ENCODE measurements around the gene AK6.

The AK6 gene

DNA sequence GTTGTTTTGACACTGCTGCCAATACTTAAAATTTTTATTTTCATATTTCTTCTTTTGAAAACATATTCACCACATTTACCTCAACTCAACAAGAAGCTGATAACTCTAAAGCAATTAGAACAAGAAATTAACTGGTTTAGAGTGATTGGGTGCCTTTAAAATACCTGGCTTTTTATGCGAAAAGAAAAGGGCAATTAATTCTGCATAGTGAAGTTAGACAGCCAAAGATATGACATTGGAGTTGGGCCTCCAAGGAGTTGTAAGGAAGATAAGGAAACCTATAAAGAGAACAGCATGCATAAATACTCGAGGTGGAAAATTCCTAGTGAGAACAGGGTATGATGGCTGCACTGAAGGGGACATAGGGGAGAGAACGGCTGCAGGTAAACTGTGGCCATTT is 9.6 kb downstream of the AK6 start:
- DNase-seq (ENCODE audit: extremely low read depth, insufficient read length) = no peak
- Histone ChIP-seq H3K36me3 (ENCODE audit: control insufficient read depth, insufficient read depth, low read length) (peaks cover 6% of the 10 kb centered on the region), H3K27me3 (replicated peaks; ENCODE audit: control insufficient read depth, insufficient read depth, low read length) (no peaks in the 10 kb centered on the region)

DNA sequence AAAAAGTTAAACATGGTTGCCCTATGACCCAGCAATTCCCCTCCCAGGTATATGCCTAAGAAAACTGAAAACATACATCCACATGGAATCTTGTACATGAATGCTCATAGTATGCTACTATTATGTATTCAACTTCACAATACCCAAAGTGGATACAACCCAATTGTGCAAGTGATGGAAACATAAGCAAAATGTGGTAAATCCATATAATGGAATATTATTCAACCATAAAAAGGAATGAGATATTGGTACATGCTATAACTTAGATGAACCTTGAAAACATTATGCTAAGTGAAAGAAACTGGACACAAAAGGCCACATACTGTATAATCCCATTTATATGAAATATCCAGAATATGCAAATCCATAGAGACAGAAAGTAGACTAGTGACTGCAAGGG is 18.7 kb downstream of the AK6 start:
- no peaks in the 10 kb centered on the region for H3K27me3 ChIP-seq (replicated peaks; ENCODE audit: control insufficient read depth, insufficient read depth, low read length)
- TF ChIP-seq, protein P1, sequence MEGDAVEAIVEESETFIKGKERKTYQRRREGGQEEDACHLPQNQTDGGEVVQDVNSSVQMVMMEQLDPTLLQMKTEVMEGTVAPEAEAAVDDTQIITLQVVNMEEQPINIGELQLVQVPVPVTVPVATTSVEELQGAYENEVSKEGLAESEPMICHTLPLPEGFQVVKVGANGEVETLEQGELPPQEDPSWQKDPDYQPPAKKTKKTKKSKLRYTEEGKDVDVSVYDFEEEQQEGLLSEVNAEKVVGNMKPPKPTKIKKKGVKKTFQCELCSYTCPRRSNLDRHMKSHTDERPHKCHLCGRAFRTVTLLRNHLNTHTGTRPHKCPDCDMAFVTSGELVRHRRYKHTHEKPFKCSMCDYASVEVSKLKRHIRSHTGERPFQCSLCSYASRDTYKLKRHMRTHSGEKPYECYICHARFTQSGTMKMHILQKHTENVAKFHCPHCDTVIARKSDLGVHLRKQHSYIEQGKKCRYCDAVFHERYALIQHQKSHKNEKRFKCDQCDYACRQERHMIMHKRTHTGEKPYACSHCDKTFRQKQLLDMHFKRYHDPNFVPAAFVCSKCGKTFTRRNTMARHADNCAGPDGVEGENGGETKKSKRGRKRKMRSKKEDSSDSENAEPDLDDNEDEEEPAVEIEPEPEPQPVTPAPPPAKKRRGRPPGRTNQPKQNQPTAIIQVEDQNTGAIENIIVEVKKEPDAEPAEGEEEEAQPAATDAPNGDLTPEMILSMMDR (IDR thresholded peaks at IDR 0.05; ENCODE audit: insufficient read depth, low read length, poor library complexity, severe bottlenecking) = no peak

More for the DNA sequence above, 9.6 kb downstream of the AK6 start:
- TF ChIP-seq, protein P1 (IDR thresholded peaks at IDR 0.05; ENCODE audit: insufficient read depth, low read length, poor library complexity, severe bottlenecking) = no peak
- no peak overlapping the region for H3K4me3 ChIP-seq (replicated peaks; ENCODE audit: low read depth, low read length)

DNA sequence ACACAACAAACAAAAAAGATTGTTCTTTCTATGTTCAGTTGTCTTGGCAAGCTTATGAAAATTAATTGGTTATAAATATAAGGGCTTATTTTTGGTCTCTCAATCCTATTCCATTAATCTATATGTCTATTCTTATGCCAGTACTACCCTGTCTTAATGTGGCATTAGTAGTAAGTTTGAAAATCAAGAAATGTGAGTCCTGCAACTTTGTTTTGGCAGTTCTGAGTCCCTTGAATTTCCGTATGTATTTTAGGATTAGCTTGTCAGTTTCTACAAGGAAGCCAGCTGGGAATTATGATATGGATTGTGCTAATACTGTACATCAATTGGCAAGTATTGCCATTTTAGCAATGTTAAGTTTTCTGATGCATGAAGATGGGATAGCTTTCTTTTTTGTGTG is 26.2 kb downstream of the AK6 start:
- Histone ChIP-seq H3K27me3 (replicated peaks; ENCODE audit: control insufficient read depth, insufficient read depth, low read length) (no peaks in the 10 kb centered on the region), H3K36me3 (ENCODE audit: control insufficient read depth, insufficient read depth, low read length) (no peaks in the 10 kb centered on the region), H3K4me3 (replicated peaks; ENCODE audit: low read depth, low read length) (no peak overlapping the region)
- DNase-seq (ENCODE audit: extremely low read depth, insufficient read length) = no peak
- TF ChIP-seq, protein P1 (IDR thresholded peaks at IDR 0.05; ENCODE audit: insufficient read depth, low read length, poor library complexity, severe bottlenecking) = no peak

More for the DNA sequence above, 18.7 kb downstream of the AK6 start:
- Histone ChIP-seq H3K4me3 (replicated peaks; ENCODE audit: low read depth, low read length) (no peak overlapping the region), H3K36me3 (ENCODE audit: control insufficient read depth, insufficient read depth, low read length) (no peaks in the 10 kb centered on the region; the same call in none of the 2 replicates)
- DNase-seq (ENCODE audit: extremely low read depth, insufficient read length) = no peak

DNA sequence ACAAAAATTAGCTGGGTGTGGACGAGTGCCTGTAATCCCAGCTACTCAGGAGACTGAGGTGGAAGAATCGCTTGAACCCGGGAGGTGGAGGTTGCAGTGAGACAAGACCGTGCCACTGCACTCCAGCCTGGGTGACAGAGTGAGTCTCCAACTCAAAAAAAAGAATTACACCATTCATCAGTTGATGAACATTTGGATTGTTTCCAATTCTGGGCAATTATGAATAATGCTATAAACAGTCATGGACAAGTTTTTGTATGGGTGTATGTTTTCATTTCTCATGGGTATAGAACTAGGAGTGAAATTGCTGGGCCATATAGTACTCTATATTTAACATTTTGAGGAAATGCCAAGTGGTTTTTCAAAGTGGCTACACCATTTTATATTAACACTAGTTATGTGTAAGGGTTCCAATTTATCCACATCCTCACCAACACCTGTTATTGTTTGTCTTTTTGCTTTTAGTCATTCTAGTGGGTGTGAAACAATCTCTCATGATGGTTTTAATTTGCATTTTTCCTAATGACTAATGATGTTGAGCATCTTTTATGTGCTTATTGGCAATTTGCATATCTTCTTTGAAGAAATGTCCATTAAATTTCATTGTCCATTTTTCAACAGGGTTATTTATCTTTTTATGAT is 27.7 kb downstream of the AK6 start:
- H3K36me3 ChIP-seq (ENCODE audit: control insufficient read depth, insufficient read depth, low read length) = no peaks in the 10 kb centered on the region
- TF ChIP-seq, protein P1 (IDR thresholded peaks at IDR 0.05; ENCODE audit: insufficient read depth, low read length, poor library complexity, severe bottlenecking) = no peak
- no peak overlapping the region for H3K4me3 ChIP-seq (replicated peaks; ENCODE audit: low read depth, low read length)
- no peaks in the 10 kb centered on the region for H3K27me3 ChIP-seq (replicated peaks; ENCODE audit: control insufficient read depth, insufficient read depth, low read length)
- DNase-seq (ENCODE audit: extremely low read depth, insufficient read length) = no peak

DNA sequence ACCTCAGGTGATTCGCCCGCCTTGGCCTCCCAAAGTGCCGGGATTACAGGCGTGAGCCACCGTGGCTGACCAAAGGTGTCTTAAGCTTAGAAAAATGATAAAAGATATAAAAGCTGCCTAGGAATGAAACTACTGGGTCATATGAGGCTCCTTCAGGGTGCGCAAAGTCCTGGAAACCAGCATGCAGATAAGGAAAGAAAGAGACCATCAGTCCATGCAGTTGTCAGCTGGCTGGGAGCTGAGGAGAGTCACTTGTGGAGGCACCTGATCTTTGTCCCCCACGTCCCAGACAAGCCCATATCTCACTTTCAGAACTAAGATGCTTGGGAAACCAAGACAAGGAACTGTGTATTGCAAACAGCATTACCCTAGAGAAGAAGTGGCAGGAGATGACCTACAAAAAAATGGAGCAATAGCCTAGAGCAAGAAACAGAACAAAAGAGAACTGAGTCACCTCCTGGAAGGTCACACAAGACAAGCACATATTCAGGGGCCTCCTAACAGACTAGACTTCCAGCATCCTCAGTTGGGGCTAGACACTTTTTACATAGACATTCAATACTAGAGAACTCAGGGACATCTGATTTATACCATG is 33.9 kb downstream of the AK6 start:
- TF ChIP-seq, protein P1 (IDR thresholded peaks at IDR 0.05; ENCODE audit: insufficient read depth, low read length, poor library complexity, severe bottlenecking) = no peak
- no peak overlapping the region for H3K4me3 ChIP-seq (replicated peaks; ENCODE audit: low read depth, low read length)
- no peak for DNase-seq (ENCODE audit: extremely low read depth, insufficient read length)
- no peaks in the 10 kb centered on the region for H3K36me3 ChIP-seq (ENCODE audit: control insufficient read depth, insufficient read depth, low read length)
- H3K27me3 ChIP-seq (replicated peaks; ENCODE audit: control insufficient read depth, insufficient read depth, low read length) = no peaks in the 10 kb centered on the region

Data from GM06990 (cell line).